GM23338 (cell line): Measurements from ENCODE around the gene ADSL. TPM values are rescaled to one million over a fixed set of nuclear protein-coding genes. Genes with fewer than 3 reads are reported as not detected.

Source experiments
- ATAC-seq: fragments of 200-7000 bp; cut with Tn5 transposase; 3 replicates; pipeline ENCODE4 v1.9.1; 2020
- DNase-seq: peaks from one replicate; pipeline ENCODE4 v3.0.0-alpha.2; 2015; ENCODE audit warnings: low spot score
- H2AFZ ChIP-seq: fragments of 200-600 bp; sonication (generic); 2 replicates; pipeline ENCODE4 v1.8.0; 2016; ENCODE audit warnings: antibody characterized with exemption, mild to moderate bottlenecking, moderate library complexity
- H3F3A ChIP-seq: fragments of 200-600 bp; sonication (generic); replicated peaks from 2 replicates; pipeline ENCODE4 v1.8.0; 2017; ENCODE audit warnings: antibody characterized with exemption, mixed run types, low read depth
- H3K27ac ChIP-seq: fragments of 200-600 bp; sonication (generic); 2 replicates; pipeline ENCODE4 v1.6.1; 2016; ENCODE audit warnings: low read depth
- H3K27me3 ChIP-seq: fragments of 200-600 bp; sonication (generic); 2 replicates; pipeline ENCODE4 v1.8.0; 2016; ENCODE audit warnings: mild to moderate bottlenecking, mixed run types, moderate library complexity; ENCODE audit not compliant: insufficient read depth
- H3K36me3 ChIP-seq: fragments of 200-600 bp; sonication (generic); 2 replicates; pipeline ENCODE4 v1.8.0; 2016; ENCODE audit warnings: mild to moderate bottlenecking; ENCODE audit not compliant: insufficient read depth
- H3K4me1 ChIP-seq: fragments of 200-600 bp; sonication (generic); 2 replicates; pipeline ENCODE4 v1.8.0; 2016; ENCODE audit warnings: mild to moderate bottlenecking, moderate library complexity; ENCODE audit not compliant: insufficient read depth
- H3K4me2 ChIP-seq: fragments of 200-600 bp; sonication (generic); 2 replicates; pipeline ENCODE4 v1.7.1; 2017; ENCODE audit warnings: mixed run types
- H3K4me3 ChIP-seq: fragments of 200-600 bp; sonication (generic); 2 replicates; pipeline ENCODE4 v1.6.1; 2016; ENCODE audit warnings: mixed run types
- H3K79me2 ChIP-seq: fragments of 200-600 bp; sonication (generic); replicated peaks from 2 replicates; pipeline ENCODE4 v1.8.0; 2017; ENCODE audit warnings: mild to moderate bottlenecking; ENCODE audit not compliant: insufficient read depth
- H3K9me2 ChIP-seq: fragments of 200-600 bp; sonication (generic); 2 replicates; pipeline ENCODE4 v1.8.0; 2017; ENCODE audit not compliant: insufficient read depth
- H4K20me1 ChIP-seq: fragments of 200-600 bp; sonication (generic); replicated peaks from 2 replicates; pipeline ENCODE4 v1.8.0; 2017; ENCODE audit warnings: mild to moderate bottlenecking; ENCODE audit not compliant: insufficient read depth
- H3K27ac Mint-ChIP-seq: 2 replicates; pipeline ENCODE4 v1.8.0; 2020; ENCODE audit warnings: inconsistent platforms, mild to moderate bottlenecking, moderate library complexity, mixed read lengths
- H3K27me3 Mint-ChIP-seq: 3 replicates; pipeline ENCODE4 v1.8.0; 2022; ENCODE audit warnings: low read depth, mild to moderate bottlenecking, moderate library complexity, mixed read lengths, inconsistent platforms; ENCODE audit not compliant: insufficient read depth, poor library complexity
- H3K36me3 Mint-ChIP-seq: 3 replicates; pipeline ENCODE4 v1.8.0; 2021; ENCODE audit warnings: low read depth, mild to moderate bottlenecking, inconsistent platforms, moderate library complexity, mixed read lengths
- H3K4me1 Mint-ChIP-seq: 3 replicates; pipeline ENCODE4 v1.8.0; 2020; ENCODE audit warnings: mild to moderate bottlenecking, inconsistent platforms, mixed read lengths
- H3K4me3 Mint-ChIP-seq: 3 replicates; pipeline ENCODE4 v1.8.0; 2021; ENCODE audit warnings: moderate library complexity, mild to moderate bottlenecking, inconsistent platforms, mixed read lengths
- H3K9me3 Mint-ChIP-seq: 3 replicates; pipeline ENCODE4 v1.8.0; 2020; ENCODE audit warnings: moderate library complexity, mild to moderate bottlenecking, inconsistent platforms, mixed read lengths
- CREB1 ChIP-seq: fragments of 250-450 bp; sonication (Bioruptor Pico); IDR thresholded peaks from 2 replicates; pipeline ENCODE4 v1.5.0; 2020; ENCODE audit warnings: low read depth, mild to moderate bottlenecking, moderate library complexity
- CTCF ChIP-seq, 2 experiments: fragments of 200-600 bp in 1 of 2; sonication (generic) in 1 of 2; conservative IDR thresholded peaks; 2 replicates each; pipeline versions ENCODE4 v1.5.1 to v1.6.1; 2016 to 2017; ENCODE audit warnings: antibody characterized with exemption in 2 of 2, low read depth in 2 of 2, mild to moderate bottlenecking in 2 of 2, moderate library complexity in 1 of 2
- EZH2 ChIP-seq: fragments of 200-600 bp; sonication (generic); IDR thresholded peaks from one replicate; pipeline ENCODE4 v1.8.0; 2017; ENCODE audit warnings: antibody characterized with exemption, mild to moderate bottlenecking, low read depth; ENCODE audit not compliant: unreplicated experiment
- EZH2phosphoT487 ChIP-seq: fragments of 200-600 bp; sonication (generic); IDR thresholded peaks from one replicate; pipeline ENCODE4 v1.8.1; 2018; ENCODE audit warnings: antibody characterized with exemption; ENCODE audit not compliant: unreplicated experiment
- JUNB ChIP-seq: IDR thresholded peaks from one replicate; pipeline ENCODE4 v1.6.1; 2016; ENCODE audit warnings: antibody characterized with exemption; ENCODE audit not compliant: unreplicated experiment
- NANOG ChIP-seq: IDR thresholded peaks from 2 replicates; pipeline ENCODE4 v1.6.1; 2016; ENCODE audit warnings: antibody characterized with exemption, borderline replicate concordance
- POLR2AphosphoS5 ChIP-seq: IDR thresholded peaks from 2 replicates; pipeline ENCODE4 v1.6.1; 2016; ENCODE audit warnings: antibody characterized with exemption, low read depth
- REST ChIP-seq: IDR thresholded peaks from one replicate; pipeline ENCODE4 v1.6.1; 2018; ENCODE audit warnings: antibody characterized with exemption; ENCODE audit not compliant: unreplicated experiment
- STAT1 ChIP-seq: IDR thresholded peaks from one replicate; pipeline ENCODE4 v1.6.1; 2016; ENCODE audit warnings: antibody characterized with exemption; ENCODE audit not compliant: unreplicated experiment
- ZNF114 ChIP-seq: fragments of 250-450 bp; sonication (Bioruptor Pico); IDR thresholded peaks from 2 replicates; pipeline ENCODE4 v1.5.0; 2020; ENCODE audit warnings: mild to moderate bottlenecking, moderate library complexity
- ZNF331 ChIP-seq: fragments of 250-450 bp; sonication (Bioruptor Pico); IDR thresholded peaks from 2 replicates; pipeline ENCODE4 v1.5.0; 2020; ENCODE audit warnings: low read depth, mild to moderate bottlenecking, moderate library complexity
- polyA plus RNA-seq: library from polyadenylated mRNA; unstranded; fragments of >200 nt; fragmentation: Nextera tagmentation; extraction: Ambion mirVana; gene quantifications from 2 replicates; pipeline ENCODE4 v1.2.1, GENCODE V29; 2016
- total RNA-seq: library from RNA; depleted of rRNA; stranded (reverse); fragments of >200 nt; shearing (Covaris generic); gene quantifications from 2 replicates; pipeline ENCODE4 v1.2.3, GENCODE V29; 2014
- TF ChIP-seq, protein P1 (sequence below): fragments of 250-450 bp; sonication (Bioruptor Pico); IDR thresholded peaks from 2 replicates; pipeline ENCODE4 v1.5.0; 2020; ENCODE audit warnings: mild to moderate bottlenecking, moderate library complexity
- TF ChIP-seq, protein P2 (sequence below): IDR thresholded peaks from 2 replicates; pipeline ENCODE4 v1.6.1; 2016; ENCODE audit warnings: antibody characterized with exemption

ADSL gene
- total and polyA plus RNA-seq, 2 experiments from 2014 or later: 120 to 232 TPM

DNA sequence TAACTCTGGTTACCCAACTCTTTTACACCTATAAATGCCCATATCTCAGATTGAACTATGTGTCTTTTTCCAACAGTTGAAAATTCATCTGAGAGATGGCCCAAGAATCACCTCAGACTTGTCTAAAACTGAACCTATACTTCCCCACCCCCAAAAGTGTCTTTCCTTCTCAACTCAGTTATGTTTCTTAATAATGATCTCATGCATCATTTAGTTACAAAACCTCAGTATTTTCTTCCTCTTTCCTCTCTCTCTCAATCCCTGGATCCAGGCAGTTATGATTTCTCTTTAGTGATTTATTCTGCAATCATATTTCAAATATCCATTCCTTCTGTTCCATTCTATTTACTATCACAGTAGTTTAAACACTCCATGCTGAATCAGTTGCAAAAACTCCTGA lies 32.3 kb upstream of the ADSL start:
- TF ChIP-seq, protein P1, sequence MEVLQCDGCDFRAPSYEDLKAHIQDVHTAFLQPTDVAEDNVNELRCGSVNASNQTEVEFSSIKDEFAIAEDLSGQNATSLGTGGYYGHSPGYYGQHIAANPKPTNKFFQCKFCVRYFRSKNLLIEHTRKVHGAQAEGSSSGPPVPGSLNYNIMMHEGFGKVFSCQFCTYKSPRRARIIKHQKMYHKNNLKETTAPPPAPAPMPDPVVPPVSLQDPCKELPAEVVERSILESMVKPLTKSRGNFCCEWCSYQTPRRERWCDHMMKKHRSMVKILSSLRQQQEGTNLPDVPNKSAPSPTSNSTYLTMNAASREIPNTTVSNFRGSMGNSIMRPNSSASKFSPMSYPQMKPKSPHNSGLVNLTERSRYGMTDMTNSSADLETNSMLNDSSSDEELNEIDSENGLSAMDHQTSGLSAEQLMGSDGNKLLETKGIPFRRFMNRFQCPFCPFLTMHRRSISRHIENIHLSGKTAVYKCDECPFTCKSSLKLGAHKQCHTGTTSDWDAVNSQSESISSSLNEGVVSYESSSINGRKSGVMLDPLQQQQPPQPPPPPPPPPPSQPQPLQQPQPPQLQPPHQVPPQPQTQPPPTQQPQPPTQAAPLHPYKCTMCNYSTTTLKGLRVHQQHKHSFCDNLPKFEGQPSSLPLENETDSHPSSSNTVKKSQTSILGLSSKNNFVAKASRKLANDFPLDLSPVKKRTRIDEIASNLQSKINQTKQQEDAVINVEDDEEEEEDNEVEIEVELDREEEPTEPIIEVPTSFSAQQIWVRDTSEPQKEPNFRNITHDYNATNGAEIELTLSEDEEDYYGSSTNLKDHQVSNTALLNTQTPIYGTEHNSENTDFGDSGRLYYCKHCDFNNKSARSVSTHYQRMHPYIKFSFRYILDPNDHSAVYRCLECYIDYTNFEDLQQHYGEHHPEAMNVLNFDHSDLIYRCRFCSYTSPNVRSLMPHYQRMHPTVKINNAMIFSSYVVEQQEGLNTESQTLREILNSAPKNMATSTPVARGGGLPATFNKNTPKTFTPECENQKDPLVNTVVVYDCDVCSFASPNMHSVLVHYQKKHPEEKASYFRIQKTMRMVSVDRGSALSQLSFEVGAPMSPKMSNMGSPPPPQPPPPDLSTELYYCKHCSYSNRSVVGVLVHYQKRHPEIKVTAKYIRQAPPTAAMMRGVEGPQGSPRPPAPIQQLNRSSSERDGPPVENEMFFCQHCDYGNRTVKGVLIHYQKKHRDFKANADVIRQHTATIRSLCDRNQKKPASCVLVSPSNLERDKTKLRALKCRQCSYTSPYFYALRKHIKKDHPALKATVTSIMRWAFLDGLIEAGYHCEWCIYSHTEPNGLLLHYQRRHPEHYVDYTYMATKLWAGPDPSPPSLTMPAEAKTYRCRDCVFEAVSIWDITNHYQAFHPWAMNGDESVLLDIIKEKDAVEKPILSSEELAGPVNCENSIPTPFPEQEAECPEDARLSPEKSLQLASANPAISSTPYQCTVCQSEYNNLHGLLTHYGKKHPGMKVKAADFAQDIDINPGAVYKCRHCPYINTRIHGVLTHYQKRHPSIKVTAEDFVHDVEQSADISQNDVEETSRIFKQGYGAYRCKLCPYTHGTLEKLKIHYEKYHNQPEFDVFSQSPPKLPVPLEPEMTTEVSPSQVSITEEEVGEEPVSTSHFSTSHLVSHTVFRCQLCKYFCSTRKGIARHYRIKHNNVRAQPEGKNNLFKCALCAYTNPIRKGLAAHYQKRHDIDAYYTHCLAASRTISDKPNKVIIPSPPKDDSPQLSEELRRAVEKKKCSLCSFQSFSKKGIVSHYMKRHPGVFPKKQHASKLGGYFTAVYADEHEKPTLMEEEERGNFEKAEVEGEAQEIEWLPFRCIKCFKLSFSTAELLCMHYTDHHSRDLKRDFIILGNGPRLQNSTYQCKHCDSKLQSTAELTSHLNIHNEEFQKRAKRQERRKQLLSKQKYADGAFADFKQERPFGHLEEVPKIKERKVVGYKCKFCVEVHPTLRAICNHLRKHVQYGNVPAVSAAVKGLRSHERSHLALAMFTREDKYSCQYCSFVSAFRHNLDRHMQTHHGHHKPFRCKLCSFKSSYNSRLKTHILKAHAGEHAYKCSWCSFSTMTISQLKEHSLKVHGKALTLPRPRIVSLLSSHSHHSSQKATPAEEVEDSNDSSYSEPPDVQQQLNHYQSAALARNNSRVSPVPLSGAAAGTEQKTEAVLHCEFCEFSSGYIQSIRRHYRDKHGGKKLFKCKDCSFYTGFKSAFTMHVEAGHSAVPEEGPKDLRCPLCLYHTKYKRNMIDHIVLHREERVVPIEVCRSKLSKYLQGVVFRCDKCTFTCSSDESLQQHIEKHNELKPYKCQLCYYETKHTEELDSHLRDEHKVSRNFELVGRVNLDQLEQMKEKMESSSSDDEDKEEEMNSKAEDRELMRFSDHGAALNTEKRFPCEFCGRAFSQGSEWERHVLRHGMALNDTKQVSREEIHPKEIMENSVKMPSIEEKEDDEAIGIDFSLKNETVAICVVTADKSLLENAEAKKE (CRISPR knock-in tag): no peak
- no peak for TF ChIP-seq CTCF (conservative IDR thresholded peaks at IDR 0.05; ENCODE audit: low read depth in 2 of 2)
- no peak for TF ChIP-seq NANOG
- TF ChIP-seq CREB1 (CRISPR knock-in tag): no peak
- no peak for TF ChIP-seq ZNF114 (CRISPR knock-in tag)
- TF ChIP-seq STAT1: no peak
- no peak for TF ChIP-seq EZH2
- no peak for TF ChIP-seq REST
- TF ChIP-seq ZNF331 (CRISPR knock-in tag): no peak
- TF ChIP-seq POLR2AphosphoS5: no peak
- no peak for TF ChIP-seq EZH2phosphoT487
- no peak for TF ChIP-seq JUNB
- TF ChIP-seq, protein P2, sequence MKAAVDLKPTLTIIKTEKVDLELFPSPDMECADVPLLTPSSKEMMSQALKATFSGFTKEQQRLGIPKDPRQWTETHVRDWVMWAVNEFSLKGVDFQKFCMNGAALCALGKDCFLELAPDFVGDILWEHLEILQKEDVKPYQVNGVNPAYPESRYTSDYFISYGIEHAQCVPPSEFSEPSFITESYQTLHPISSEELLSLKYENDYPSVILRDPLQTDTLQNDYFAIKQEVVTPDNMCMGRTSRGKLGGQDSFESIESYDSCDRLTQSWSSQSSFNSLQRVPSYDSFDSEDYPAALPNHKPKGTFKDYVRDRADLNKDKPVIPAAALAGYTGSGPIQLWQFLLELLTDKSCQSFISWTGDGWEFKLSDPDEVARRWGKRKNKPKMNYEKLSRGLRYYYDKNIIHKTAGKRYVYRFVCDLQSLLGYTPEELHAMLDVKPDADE: no peak
- Histone ChIP-seq H3K36me3 (peaks cover 62% of the 10 kb centered on the region), H3K4me1 (no peaks in the 10 kb centered on the region), H2AFZ (no peak overlapping the region), H3K27ac (no peak overlapping the region), H3K4me3 (no peak overlapping the region), H3K4me2 (no peak overlapping the region), H3K79me2 (no peaks in the 10 kb centered on the region), H3F3A (0 out of 2 replicates have a peak, but pooled peaks cover 3% of the 10 kb centered on the region), H4K20me1 (0 out of 2 replicates have a peak, but pooled peaks cover 23% of the 10 kb centered on the region), H3K9me2 (no peaks in the 10 kb centered on the region), H3K27me3 (no peaks in the 10 kb centered on the region)
- no peak for ATAC-seq
- H3K36me3 Mint-ChIP-seq: peaks cover 89% of the 10 kb centered on the region
- no peak overlapping the region for H3K4me3 Mint-ChIP-seq
- DNase-seq: no peak
- H3K27me3 Mint-ChIP-seq: peaks cover 6% of the 10 kb centered on the region
- H3K9me3 Mint-ChIP-seq: no peaks in the 10 kb centered on the region
- no peaks in the 10 kb centered on the region for H3K4me1 Mint-ChIP-seq
- H3K27ac Mint-ChIP-seq: no peak overlapping the region
